Gastrocnemius medialis (tissue), 4 donors: Measurements from ENCODE around the gene RABGAP1. TPM values are rescaled to one million over a fixed set of nuclear protein-coding genes. Genes with fewer than 3 reads are reported as not detected.

Experiments used
- ATAC-seq, 2 donors: fragments of 150-250 bp; one replicate each; pipeline ENCODE4 v1.9.1; 2016
- DNase-seq, 2 donors: peaks; one replicate each; pipeline ENCODE4 v3.0.0-alpha.2; 2019
- H3K27ac ChIP-seq, 4 donors: fragments of 200-600 bp; sonication (generic); 1 replicate in 1 of 4; 2 replicates in 3 of 4; pipeline ENCODE4 v1.5.1; 2016 to 2018; ENCODE audit warnings: mild to moderate bottlenecking in 2 of 4, moderate library complexity in 1 of 4
- H3K27me3 ChIP-seq, 3 donors: fragments of 200-600 bp; sonication (generic) in 2 of 3; 1 replicate in 1 of 3; 2 replicates in 2 of 3; pipeline versions ENCODE4 v1.5.1 to v1.6.0; 2016 to 2019; ENCODE audit warnings: mild to moderate bottlenecking in 1 of 3, moderate library complexity in 1 of 3
- H3K36me3 ChIP-seq, 2 donors: fragments of 200-600 bp; sonication (generic) in 1 of 2; one replicate each; pipeline ENCODE4 v1.5.1; 2017 to 2018
- H3K4me1 ChIP-seq, 2 donors: fragments of 200-600 bp; sonication (generic) in 1 of 2; one replicate each; pipeline ENCODE4 v1.5.1; 2016 to 2017; ENCODE audit warnings: mild to moderate bottlenecking in 2 of 2
- H3K4me3 ChIP-seq, 4 donors: fragments of 200-600 bp; sonication (generic) in 3 of 4; 1 replicate in 1 of 4; 2 replicates in 3 of 4; pipeline ENCODE4 v1.5.1; 2016 to 2019; ENCODE audit warnings: mild to moderate bottlenecking in 2 of 4
- H3K9me3 ChIP-seq, 3 donors: fragments of 200-600 bp; sonication (generic) in 2 of 3; 1 replicate in 1 of 3; 2 replicates in 2 of 3; pipeline ENCODE4 v1.5.1; 2016 to 2019
- CTCF ChIP-seq, 5 experiments: fragments of 450-650 bp in 3 of 5; fragments of 200-600 bp in 2 of 5; sonication (generic) in 2 of 5; IDR thresholded peaks in 4 of 5; conservative IDR thresholded peaks in 1 of 5; 1 replicate in 4 of 5; 2 replicates in 1 of 5; pipeline ENCODE4 v1.5.1; 2016 to 2019; ENCODE audit warnings: antibody characterized with exemption in 5 of 5, mild to moderate bottlenecking in 3 of 5, moderate library complexity in 3 of 5
- POLR2A ChIP-seq, 2 donors: fragments of 450-650 bp; IDR thresholded peaks; one replicate each; pipeline ENCODE4 v1.6.1; 2017; ENCODE audit warnings: antibody characterized with exemption in 2 of 2, mild to moderate bottlenecking in 2 of 2, moderate library complexity in 2 of 2
- in situ Hi-C, 4 donors: fragments of 200-750 bp; cut with MboI; loops; one replicate each; pipeline versions ENCODE4 v1.15.0 to v1.8.0; 2017; ENCODE audit warnings: low sequenced_read_pairs in 4 of 4
- intact Hi-C: fragments of 100-400 bp; cut with DNase I; formaldehyde crosslinking; loops from one replicate; pipeline ENCODE4 v1.15.1; 2023; ENCODE audit warnings: low total_unique reads
- total RNA-seq, 4 donors: library from RNA; depleted of rRNA; stranded (reverse); fragments of >200 nt; gene quantifications; one replicate each; pipeline versions ENCODE4 v1.1.0 to v1.2.3, GENCODE V29; 2016

The RABGAP1 gene
- total RNA-seq, 4 donors from 2014 or later, result 23.7 to 33.8 (median 26.6) TPM

- no peak for DNase-seq
- no peak overlapping the region for H3K27ac ChIP-seq
- in situ Hi-C loops (loop anchor here in 1 of 4 donors (25.0 kb wide), 1 partner anchor 246 kb away; no protein-coding TSS in a partner anchor), intact Hi-C loops (no loop called here)
- TF ChIP-seq POLR2A (IDR thresholded peaks at IDR 0.05) (no peak), CTCF (IDR thresholded peaks at IDR 0.05 in 4 of 5, conservative IDR thresholded peaks at IDR 0.05 in 1 of 5) (no peak)
- no peaks in the 10 kb centered on the region for H3K27me3 ChIP-seq
- no peak overlapping the region for H3K4me3 ChIP-seq
- no peaks in the 10 kb centered on the region for H3K9me3 ChIP-seq
- no peak for ATAC-seq
- H3K4me1 ChIP-seq, result no peaks in the 10 kb centered on the region
- H3K36me3 ChIP-seq, result peaks cover 0 to 52% of the 10 kb centered on the region in 2 donors
Observed at GRCh38 chr9:123091459-123091858, 150.6 kb downstream of the RABGAP1 start.

GRCh38 chr9:123093141-123093540 is 152.3 kb downstream of the RABGAP1 start:
- Histone ChIP-seq H3K36me3 (peaks cover 0 to 55% of the 10 kb centered on the region in 2 donors), H3K9me3 (no peaks in the 10 kb centered on the region), H3K27ac (no peak overlapping the region), H3K4me1 (no peaks in the 10 kb centered on the region), H3K4me3 (no peak overlapping the region), H3K27me3 (no peaks in the 10 kb centered on the region)
- no peak for TF ChIP-seq POLR2A (IDR thresholded peaks at IDR 0.05)
- no peak for TF ChIP-seq CTCF (IDR thresholded peaks at IDR 0.05 in 4 of 5, conservative IDR thresholded peaks at IDR 0.05 in 1 of 5)
- DNase-seq, result no peak
- ATAC-seq, result no peak
- in situ Hi-C loops (loop anchor here in 1 of 4 donors (25.0 kb wide), 1 partner anchor 244 kb away; no protein-coding TSS in a partner anchor), intact Hi-C loops (loop anchor here (2.0 kb wide), 1 partner anchor 70 kb away; no protein-coding TSS in a partner anchor)

GRCh38 chr9:123096987-123097386 is 156.2 kb downstream of the RABGAP1 start:
- Histone ChIP-seq H3K27ac (no peak overlapping the region), H3K4me1 (no peaks in the 10 kb centered on the region), H3K9me3 (no peaks in the 10 kb centered on the region), H3K36me3 (peaks cover 0 to 69% of the 10 kb centered on the region in 2 donors), H3K27me3 (no peaks in the 10 kb centered on the region), H3K4me3 (no peak overlapping the region)
- no peak for ATAC-seq
- in situ Hi-C loops, result loop anchor here in 1 of 4 donors (25.0 kb wide), 1 partner anchor 240 kb away; no protein-coding TSS in a partner anchor
- DNase-seq, result no peak
- TF ChIP-seq POLR2A (IDR thresholded peaks at IDR 0.05), result no peak
- TF ChIP-seq CTCF (IDR thresholded peaks at IDR 0.05 in 4 of 5, conservative IDR thresholded peaks at IDR 0.05 in 1 of 5), result no peak
- intact Hi-C loops, result no loop called here

GRCh38 chr9:123097430-123098095 is 156.7 kb downstream of the RABGAP1 start:
- intact Hi-C loops, result no loop called here
- in situ Hi-C loops, result loop anchor here in 1 of 4 donors (25.0 kb wide), 1 partner anchor 240 kb away; no protein-coding TSS in a partner anchor

More at GRCh38 chr9:123097430-123098095, 156.7 kb downstream of the RABGAP1 start:
- no peak for TF ChIP-seq POLR2A (IDR thresholded peaks at IDR 0.05)
- no peak for TF ChIP-seq CTCF (IDR thresholded peaks at IDR 0.05 in 4 of 5, conservative IDR thresholded peaks at IDR 0.05 in 1 of 5)
- Histone ChIP-seq H3K4me1 (no peaks in the 10 kb centered on the region), H3K27me3 (no peaks in the 10 kb centered on the region), H3K27ac (no peak overlapping the region), H3K36me3 (peaks cover 0 to 69% of the 10 kb centered on the region in 2 donors), H3K4me3 (no peak overlapping the region), H3K9me3 (no peaks in the 10 kb centered on the region)
- ATAC-seq (no peak), DNase-seq (no peak)
